GM12864 (cell line): Measurements from ENCODE around the gene CFAP69.

Experiments
- DNase-seq: peaks from one replicate; pipeline ENCODE4 v3.0.0-alpha.2; 2011; ENCODE audit warnings: low read depth
- H3K4me3 ChIP-seq: 2 replicates; pipeline ENCODE4 v1.5.1; 2011; ENCODE audit warnings: mild to moderate bottlenecking, low read depth, low read length, control low read depth
- TF ChIP-seq, protein P1 (sequence below): IDR thresholded peaks from 2 replicates; pipeline ENCODE4 v1.5.1; 2011; ENCODE audit warnings: low read depth, mild to moderate bottlenecking, moderate library complexity, low read length, control low read depth, inconsistent platforms; ENCODE audit errors: missing control alignments

Gene CFAP69

DNA sequence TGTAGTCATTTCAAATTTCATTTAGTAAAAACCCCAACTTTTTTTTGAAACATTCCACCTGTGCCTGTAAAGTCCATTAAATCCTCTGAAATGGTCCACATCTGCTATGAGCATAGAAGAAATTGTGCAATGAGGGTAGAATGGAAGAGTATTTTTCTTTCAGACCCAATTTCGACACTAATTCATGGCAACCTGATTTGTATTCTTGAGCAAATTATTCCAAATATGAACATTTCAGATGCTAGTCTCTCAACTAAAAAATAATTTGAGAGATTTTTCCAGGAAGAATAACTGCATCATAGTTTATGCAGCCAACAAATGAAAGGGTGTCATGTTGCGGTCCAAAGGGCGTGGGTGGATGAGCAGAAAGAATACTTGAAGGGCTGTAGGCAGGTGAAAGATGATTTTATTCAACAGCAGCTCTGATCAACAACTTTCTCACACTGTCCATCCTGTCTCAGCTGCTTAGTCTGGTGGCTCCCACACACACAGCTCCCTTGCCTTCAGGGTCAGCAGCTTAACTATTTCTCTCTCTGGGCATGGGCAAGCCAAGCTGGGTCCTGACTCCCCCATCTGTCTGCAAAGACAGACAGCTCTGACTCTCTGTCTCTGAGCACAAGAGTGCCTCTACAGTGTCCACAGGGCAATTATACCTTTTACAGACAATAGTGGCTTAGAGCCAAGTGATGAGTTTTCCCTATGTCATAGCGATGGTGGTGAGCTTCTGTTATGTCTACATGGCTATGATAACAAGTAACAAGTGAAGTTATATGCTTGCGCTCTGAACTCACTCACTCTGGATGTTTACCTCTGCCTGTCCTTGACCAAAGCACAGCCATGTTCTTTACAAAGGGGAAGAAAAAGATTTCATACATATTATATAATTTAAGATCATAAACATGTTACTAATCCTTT is 21.9 kb upstream of the CFAP69 start:
- DNase-seq = no peak
- no peak overlapping the region for H3K4me3 ChIP-seq
- TF ChIP-seq, protein P1, sequence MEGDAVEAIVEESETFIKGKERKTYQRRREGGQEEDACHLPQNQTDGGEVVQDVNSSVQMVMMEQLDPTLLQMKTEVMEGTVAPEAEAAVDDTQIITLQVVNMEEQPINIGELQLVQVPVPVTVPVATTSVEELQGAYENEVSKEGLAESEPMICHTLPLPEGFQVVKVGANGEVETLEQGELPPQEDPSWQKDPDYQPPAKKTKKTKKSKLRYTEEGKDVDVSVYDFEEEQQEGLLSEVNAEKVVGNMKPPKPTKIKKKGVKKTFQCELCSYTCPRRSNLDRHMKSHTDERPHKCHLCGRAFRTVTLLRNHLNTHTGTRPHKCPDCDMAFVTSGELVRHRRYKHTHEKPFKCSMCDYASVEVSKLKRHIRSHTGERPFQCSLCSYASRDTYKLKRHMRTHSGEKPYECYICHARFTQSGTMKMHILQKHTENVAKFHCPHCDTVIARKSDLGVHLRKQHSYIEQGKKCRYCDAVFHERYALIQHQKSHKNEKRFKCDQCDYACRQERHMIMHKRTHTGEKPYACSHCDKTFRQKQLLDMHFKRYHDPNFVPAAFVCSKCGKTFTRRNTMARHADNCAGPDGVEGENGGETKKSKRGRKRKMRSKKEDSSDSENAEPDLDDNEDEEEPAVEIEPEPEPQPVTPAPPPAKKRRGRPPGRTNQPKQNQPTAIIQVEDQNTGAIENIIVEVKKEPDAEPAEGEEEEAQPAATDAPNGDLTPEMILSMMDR = no peak

DNA sequence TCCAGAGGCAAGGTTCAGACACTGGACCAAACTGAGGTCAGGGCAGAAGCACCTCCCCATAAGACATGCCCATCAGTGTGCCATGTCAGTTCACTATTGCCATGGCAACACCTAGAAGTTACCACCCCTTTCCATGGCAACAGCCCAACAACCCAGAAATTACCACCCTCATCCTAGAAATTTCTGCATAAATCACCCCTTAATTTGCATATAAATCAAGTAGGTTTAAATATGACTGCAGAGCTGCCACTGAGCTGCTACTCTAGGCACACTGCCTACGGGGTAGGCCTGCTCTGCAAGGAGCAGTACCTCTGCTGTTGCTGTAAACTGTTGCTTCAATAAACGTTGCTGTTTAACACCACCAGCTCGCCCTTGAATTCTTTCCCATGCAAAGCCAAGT is 20.8 kb upstream of the CFAP69 start:
- H3K4me3 ChIP-seq = no peak overlapping the region
- TF ChIP-seq, protein P1 = no peak
- DNase-seq = no peak

DNA sequence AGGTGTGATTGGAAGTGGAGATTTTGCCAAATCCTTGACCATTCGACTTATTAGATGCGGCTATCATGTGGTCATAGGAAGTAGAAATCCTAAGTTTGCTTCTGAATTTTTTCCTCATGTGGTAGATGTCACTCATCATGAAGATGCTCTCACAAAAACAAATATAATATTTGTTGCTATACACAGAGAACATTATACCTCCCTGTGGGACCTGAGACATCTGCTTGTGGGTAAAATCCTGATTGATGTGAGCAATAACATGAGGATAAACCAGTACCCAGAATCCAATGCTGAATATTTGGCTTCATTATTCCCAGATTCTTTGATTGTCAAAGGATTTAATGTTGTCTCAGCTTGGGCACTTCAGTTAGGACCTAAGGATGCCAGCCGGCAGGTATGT is 19.8 kb upstream of the CFAP69 start:
- no peak for DNase-seq
- H3K4me3 ChIP-seq = no peak overlapping the region
- TF ChIP-seq, protein P1 = no peak

DNA sequence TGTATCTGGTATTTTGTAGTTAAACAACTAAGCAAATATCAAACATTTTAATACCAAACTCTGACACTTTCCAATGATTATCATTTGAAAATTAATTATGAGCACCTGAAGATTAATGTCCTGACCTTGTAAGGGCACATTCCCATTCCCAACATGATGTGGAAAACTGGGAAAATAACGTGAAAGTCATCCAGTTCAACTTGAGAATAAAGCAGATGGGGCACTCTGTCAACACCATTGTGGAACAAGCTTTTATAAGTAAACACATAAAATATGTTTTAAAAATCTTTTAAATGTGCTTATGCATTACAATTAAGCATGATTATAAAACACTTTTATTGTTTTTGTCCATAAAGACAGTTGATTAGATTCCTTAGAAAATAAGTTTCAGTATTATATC is 19.4 kb upstream of the CFAP69 start:
- TF ChIP-seq, protein P1 = no peak
- no peak overlapping the region for H3K4me3 ChIP-seq
- DNase-seq = no peak

DNA sequence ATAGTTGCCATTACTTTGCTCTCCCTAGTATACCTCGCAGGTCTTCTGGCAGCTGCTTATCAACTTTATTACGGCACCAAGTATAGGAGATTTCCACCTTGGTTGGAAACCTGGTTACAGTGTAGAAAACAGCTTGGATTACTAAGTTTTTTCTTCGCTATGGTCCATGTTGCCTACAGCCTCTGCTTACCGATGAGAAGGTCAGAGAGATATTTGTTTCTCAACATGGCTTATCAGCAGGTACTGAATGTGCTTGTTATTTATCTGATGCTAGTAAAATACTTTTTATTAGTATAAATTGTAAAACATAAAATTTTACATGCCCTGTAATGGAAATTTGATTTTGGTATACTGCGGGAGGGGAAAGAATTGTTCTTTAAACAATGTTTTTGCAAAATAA is 17.7 kb upstream of the CFAP69 start:
- H3K4me3 ChIP-seq = no peak overlapping the region
- no peak for DNase-seq
- TF ChIP-seq, protein P1 = no peak

DNA sequence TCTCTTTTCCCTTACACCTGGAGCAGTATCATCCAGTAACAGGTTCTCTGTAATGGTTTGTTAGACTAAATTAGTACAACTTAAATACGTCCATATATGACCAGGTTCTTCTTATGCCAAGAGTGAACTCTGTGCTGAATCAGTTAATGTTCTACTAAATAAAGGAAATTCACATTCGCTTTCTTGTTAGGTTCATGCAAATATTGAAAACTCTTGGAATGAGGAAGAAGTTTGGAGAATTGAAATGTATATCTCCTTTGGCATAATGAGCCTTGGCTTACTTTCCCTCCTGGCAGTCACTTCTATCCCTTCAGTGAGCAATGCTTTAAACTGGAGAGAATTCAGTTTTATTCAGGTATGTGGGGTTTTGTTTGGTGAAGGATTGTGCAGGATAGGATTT is 15.3 kb upstream of the CFAP69 start:
- no peak for DNase-seq
- H3K4me3 ChIP-seq = no peak overlapping the region
- TF ChIP-seq, protein P1 = no peak

DNA sequence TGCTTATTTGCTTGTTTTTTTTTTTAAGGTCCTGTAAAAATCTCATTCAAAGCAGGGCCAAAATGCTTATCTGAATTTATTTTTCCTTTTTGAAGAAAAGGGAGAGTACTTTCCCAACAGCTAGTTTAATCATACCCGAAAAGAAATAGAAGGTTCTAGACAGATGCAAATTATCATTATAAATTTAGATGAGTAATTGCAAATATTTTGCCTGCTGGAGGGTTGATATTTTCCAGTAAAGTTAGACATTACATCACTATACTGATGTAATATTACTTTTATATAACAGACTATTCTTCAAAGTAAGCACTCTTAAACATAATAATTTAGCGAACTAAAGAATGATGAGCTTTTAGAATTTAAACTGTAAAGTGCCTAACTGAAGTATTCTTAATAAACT is 14.1 kb upstream of the CFAP69 start:
- DNase-seq = no peak
- H3K4me3 ChIP-seq = no peak overlapping the region
- TF ChIP-seq, protein P1 = no peak
